AG04450 (cell line): ENCODE measurements around the gene NTM. TPM values are rescaled to one million over a fixed set of nuclear protein-coding genes. Genes with fewer than 3 reads are reported as not detected.

Source experiments
- CTCF ChIA-PET: fragments of 300-600, 350-600 bp; formaldehyde crosslinking; extraction: SDS; loops from one replicate; lab custom pipeline; 2022; ENCODE audit warnings: antibody characterized with exemption, inconsistent platforms; lab: Charles Lee
- POLR2A ChIA-PET: fragments of 350-600 bp; formaldehyde crosslinking; extraction: SDS; loops from one replicate; lab custom pipeline; 2021; ENCODE audit warnings: antibody characterized with exemption, inconsistent platforms; lab: Yijun Ruan, JAX
- DNase-seq: peaks from one replicate; pipeline ENCODE4 v3.0.0-alpha.2; 2011; ENCODE audit warnings: low read depth, low spot score
- H3K27ac ChIP-seq: one replicate; pipeline ENCODE4 v1.5.1; 2012; ENCODE audit warnings: low read depth, low read length, control low read depth
- H3K27me3 ChIP-seq: one replicate; pipeline ENCODE4 v1.6.0; 2012; ENCODE audit warnings: low read length; ENCODE audit not compliant: control insufficient read depth, insufficient read depth
- H3K4me3 ChIP-seq: 2 replicates; pipeline ENCODE4 v1.5.1; 2011; ENCODE audit warnings: mild to moderate bottlenecking, low read depth, low read length, control low read depth
- H3K9me3 ChIP-seq: 2 replicates; pipeline ENCODE4 v1.5.1; 2012; ENCODE audit warnings: low read length; ENCODE audit not compliant: control insufficient read depth, insufficient read depth
- polyA plus RNA-seq: library from polyadenylated mRNA; depleted of rRNA; stranded (reverse); fragments of >200 nt; gene quantifications from 2 replicates; pipeline ENCODE4 v1.2.3, GENCODE V29; 2011
- TF ChIP-seq, protein P1 (sequence below): IDR thresholded peaks from 2 replicates; pipeline ENCODE4 v1.5.1; 2011; ENCODE audit warnings: low read depth, low read length, control low read depth, inconsistent platforms

The NTM gene
- polyA plus RNA-seq, 1 experiment: 26.9 TPM

GRCh38 chr11:132051704-132052103, 681.3 kb downstream of the NTM start:
- TF ChIP-seq, protein P1, sequence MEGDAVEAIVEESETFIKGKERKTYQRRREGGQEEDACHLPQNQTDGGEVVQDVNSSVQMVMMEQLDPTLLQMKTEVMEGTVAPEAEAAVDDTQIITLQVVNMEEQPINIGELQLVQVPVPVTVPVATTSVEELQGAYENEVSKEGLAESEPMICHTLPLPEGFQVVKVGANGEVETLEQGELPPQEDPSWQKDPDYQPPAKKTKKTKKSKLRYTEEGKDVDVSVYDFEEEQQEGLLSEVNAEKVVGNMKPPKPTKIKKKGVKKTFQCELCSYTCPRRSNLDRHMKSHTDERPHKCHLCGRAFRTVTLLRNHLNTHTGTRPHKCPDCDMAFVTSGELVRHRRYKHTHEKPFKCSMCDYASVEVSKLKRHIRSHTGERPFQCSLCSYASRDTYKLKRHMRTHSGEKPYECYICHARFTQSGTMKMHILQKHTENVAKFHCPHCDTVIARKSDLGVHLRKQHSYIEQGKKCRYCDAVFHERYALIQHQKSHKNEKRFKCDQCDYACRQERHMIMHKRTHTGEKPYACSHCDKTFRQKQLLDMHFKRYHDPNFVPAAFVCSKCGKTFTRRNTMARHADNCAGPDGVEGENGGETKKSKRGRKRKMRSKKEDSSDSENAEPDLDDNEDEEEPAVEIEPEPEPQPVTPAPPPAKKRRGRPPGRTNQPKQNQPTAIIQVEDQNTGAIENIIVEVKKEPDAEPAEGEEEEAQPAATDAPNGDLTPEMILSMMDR: no peak
- no peak overlapping the region for H3K4me3 ChIP-seq
- CTCF ChIA-PET: interaction anchor here (0.9 to 2.3 kb wide), 3 partner anchors 9 to 75 kb away, joined by 3 to 11 read pairs (median 8); no protein-coding TSS in a partner anchor
- no peak for DNase-seq
- POLR2A ChIA-PET: interaction anchor here (1.1 kb wide), 1 partner anchor 60 kb away, joined by 3 read pairs; no protein-coding TSS in a partner anchor
- no peak overlapping the region for H3K27ac ChIP-seq
- H3K9me3 ChIP-seq: no peaks in the 10 kb centered on the region
- H3K27me3 ChIP-seq: no peaks in the 10 kb centered on the region

- H3K9me3 ChIP-seq: no peaks in the 10 kb centered on the region
- no peak overlapping the region for H3K27ac ChIP-seq
- no peak for DNase-seq
- no peak overlapping the region for H3K4me3 ChIP-seq
- ChIA-PET POLR2A (interaction anchor here (1.1 kb wide), 1 partner anchor 59 kb away, joined by 3 read pairs; no protein-coding TSS in a partner anchor), CTCF (interaction anchor here (0.7 to 2.3 kb wide), 5 partner anchors 10 to 184 kb away, joined by 3 to 11 read pairs (median 3); no protein-coding TSS in a partner anchor)
- no peaks in the 10 kb centered on the region for H3K27me3 ChIP-seq
- TF ChIP-seq, protein P1: no peak
Measured at GRCh38 chr11:132052342-132052741, 681.9 kb downstream of the NTM start.

GRCh38 chr11:132052904-132053303, 682.5 kb downstream of the NTM start:
- TF ChIP-seq, protein P1: no peak
- ChIA-PET POLR2A (no interaction called here), CTCF (interaction anchor here (0.7 to 2.0 kb wide), 5 partner anchors 9 to 185 kb away, joined by 3 to 11 read pairs (median 3); no protein-coding TSS in a partner anchor)
- H3K4me3 ChIP-seq: no peak overlapping the region
- no peaks in the 10 kb centered on the region for H3K27me3 ChIP-seq
- no peak overlapping the region for H3K27ac ChIP-seq
- no peaks in the 10 kb centered on the region for H3K9me3 ChIP-seq
- DNase-seq: no peak

GRCh38 chr11:132054822-132055221, 684.4 kb downstream of the NTM start:
- ChIA-PET CTCF (interaction anchor here (0.8 to 1.8 kb wide), 4 partner anchors 18 to 167 kb away, joined by 3 to 7 read pairs (median 4); no protein-coding TSS in a partner anchor), POLR2A (interaction anchor here (0.5 to 0.9 kb wide), 3 partner anchors 9 to 72 kb away, joined by 4 to 5 read pairs (median 4); no protein-coding TSS in a partner anchor)
- Histone ChIP-seq H3K27me3 (no peaks in the 10 kb centered on the region), H3K9me3 (no peaks in the 10 kb centered on the region), H3K27ac (peak overlapping the region; percentile 76), H3K4me3 (no peak overlapping the region)
- DNase-seq: peak; percentile 61
- TF ChIP-seq, protein P1: no peak

- DNase-seq: no peak
- TF ChIP-seq, protein P1: no peak
- H3K4me3 ChIP-seq: no peak overlapping the region
- no peaks in the 10 kb centered on the region for H3K27me3 ChIP-seq
- peak overlapping the region; percentile 76 for H3K27ac ChIP-seq
- H3K9me3 ChIP-seq: no peaks in the 10 kb centered on the region
- ChIA-PET CTCF (interaction anchor here (0.8 to 1.8 kb wide), 5 partner anchors 13 to 167 kb away, joined by 3 to 7 read pairs (median 3); no protein-coding TSS in a partner anchor), POLR2A (interaction anchor here (0.5 to 0.9 kb wide), 3 partner anchors 9 to 71 kb away, joined by 4 to 5 read pairs (median 4); no protein-coding TSS in a partner anchor)
Measured at GRCh38 chr11:132055296-132055695, 684.9 kb downstream of the NTM start.
